ENCODE data around the gene NFATC3.

Gene NFATC3

DNA sequence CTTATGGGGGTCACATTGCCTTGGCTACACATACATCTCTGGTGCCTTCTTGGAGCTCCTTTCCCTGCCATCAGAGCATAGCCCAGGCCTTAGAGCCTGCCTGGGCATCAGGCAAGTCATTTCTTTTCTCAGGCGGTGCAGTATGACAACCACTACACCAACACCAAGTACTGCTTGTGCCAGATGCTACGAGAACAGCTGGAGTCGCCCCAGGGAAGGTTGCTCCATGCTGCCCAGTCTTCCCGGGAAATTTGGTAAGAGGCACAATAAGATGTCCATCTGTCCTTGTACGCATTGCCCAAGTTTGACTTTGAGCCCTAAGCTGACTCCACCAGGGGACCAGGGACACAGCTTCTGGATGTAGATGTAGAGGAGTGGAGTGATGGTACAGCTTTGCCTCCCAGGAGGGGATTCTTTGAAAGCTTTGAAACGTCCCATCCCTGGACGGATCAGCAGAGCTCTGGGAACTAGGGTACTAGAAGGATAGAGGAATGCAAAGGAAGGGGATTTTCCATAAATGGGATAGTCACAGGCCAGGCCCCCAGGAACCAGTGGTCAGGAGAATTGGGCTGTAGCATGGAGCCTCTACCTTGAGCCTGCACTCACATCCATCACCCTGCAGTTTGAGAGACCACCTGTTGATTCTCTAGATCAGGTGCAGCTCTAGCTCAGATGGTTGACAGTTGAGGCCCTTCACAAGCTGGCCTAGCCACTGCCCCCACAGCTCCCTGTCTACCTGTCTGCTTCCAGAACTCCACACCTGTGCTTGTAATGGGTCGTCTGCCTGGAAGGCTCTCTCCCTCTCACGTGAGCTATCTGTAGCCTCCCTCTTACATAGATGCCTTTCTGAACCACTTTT is 11.0 kb upstream of the NFATC3 start:
- no peak for DNase-seq

- peak; percentile 42 for DNase-seq
These were observed 10.2 kb upstream of the NFATC3 start for GRCh38 chr16:68074850-68075555.

- no peak for DNase-seq
These were observed 9.2 kb upstream of the NFATC3 start for GRCh38 chr16:68075980-68076379.

DNA sequence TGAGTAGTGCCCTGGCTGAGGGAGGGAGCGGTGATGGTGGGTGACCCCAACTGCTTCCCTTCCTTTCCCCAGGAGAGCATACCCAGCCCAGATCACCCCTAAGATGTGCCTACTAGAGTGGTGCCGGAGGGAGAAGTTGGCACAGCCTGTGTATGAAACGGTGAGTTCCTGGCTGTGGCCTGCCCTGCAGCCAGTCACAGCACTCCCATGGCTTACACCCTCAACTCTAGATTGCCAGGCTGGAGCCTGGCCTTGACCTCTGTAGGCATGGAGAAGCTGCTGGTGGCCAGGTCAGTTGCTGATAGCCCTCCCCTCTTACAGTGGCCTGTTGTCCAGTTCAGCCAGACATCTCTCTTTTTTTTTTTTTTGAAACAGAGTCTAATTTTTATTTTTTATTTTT is 8.6 kb upstream of the NFATC3 start:
- DNase-seq, result no peak

DNA sequence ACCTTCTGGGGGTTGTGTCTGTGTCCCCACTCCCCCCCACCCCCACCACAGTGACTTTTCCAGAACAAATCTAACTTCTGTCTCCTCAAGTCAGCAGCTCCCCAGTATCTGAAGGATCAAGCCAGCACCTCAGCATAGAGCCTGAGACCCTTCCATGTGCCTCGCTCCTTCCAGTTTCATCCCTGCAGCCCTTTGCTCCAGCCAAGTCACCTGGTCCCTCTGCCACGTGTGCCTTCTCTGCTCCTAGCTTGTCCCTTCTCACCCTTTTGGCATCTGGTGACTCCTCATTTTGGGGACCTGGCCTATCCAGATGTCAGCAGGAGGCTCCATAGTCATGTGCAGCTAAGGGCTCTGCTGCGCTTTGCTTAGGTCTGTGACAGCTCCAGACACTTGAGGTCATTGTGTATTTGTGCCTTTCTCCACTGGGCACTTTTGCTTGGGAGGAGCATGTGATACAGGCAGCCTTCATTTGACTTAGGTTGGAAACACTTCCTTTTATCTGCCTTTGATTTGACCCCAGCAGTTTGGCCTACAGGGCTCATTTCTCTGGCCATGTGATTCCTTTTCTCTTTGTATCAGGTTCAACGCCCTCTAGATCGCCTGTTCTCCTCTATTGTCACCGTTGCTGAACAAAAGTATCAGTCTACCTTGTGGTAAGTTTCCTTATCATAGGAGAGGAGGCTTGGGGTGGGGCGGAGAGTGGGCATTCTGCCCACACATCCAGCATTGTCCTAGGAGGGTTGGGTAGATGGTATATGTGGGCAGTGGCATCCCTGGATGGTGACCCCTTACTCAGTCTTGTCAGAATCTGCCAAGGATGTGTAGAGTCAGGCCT is 7.1 kb upstream of the NFATC3 start:
- no peak for DNase-seq

DNA sequence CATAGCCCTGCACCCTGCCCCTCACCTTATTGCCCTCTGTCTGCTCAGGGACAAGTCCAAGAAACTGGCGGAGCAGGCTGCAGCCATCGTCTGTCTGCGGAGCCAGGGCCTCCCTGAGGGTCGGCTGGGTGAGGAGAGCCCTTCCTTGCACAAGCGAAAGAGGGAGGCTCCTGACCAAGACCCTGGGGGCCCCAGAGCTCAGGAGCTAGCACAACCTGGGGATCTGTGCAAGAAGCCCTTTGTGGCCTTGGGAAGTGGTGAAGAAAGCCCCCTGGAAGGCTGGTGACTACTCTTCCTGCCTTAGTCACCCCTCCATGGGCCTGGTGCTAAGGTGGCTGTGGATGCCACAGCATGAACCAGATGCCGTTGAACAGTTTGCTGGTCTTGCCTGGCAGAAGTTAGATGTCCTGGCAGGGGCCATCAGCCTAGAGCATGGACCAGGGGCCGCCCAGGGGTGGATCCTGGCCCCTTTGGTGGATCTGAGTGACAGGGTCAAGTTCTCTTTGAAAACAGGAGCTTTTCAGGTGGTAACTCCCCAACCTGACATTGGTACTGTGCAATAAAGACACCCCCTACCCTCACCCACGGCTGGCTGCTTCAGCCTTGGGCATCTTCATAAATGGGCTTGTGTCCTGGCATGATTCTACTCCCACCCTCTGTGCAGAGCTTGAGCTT is 6.3 kb upstream of the NFATC3 start:
- DNase-seq, result no peak

- no peak for DNase-seq
These were observed 5.9 kb upstream of the NFATC3 start for GRCh38 chr16:68079376-68079625.

DNA sequence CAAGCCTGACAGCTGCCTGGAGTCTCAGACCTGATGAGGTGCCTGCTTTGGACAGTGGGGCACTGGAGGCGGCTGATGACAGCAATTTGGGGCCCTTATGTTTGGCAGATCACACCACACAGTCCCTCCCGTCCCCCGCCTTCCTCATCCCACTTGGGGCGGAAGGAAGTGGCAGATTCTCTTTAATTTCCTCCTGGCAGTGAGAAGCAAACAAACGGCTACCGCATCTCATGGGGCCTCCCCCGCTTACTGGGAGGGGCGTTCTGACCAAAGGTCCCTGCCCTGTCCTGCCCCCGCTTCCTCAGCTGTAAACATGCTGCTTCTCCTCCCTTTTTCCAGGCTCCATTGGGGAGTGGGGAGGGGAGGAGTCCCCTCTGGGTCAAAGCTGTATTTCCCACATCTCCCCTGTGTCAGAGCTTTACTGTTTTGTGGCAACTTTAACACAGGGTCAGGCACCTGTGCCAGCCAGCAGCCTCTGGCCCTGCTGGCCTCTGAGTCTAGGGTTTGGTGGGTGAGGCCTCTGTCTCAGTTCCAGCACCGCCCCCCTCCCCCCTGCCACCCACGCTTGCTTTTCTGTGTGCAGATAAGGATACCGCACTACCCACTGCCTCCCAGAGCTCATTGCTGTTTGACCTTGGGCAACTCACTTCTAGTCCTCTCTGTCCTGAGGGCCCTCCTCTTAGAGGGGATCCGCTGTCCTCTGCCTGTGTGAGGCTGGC is 5.4 kb upstream of the NFATC3 start:
- DNase-seq, result peak; percentile 61

- DNase-seq, result peak; percentile 15
These were observed 3.1 kb upstream of the NFATC3 start for GRCh38 chr16:68081861-68082628.

DNA sequence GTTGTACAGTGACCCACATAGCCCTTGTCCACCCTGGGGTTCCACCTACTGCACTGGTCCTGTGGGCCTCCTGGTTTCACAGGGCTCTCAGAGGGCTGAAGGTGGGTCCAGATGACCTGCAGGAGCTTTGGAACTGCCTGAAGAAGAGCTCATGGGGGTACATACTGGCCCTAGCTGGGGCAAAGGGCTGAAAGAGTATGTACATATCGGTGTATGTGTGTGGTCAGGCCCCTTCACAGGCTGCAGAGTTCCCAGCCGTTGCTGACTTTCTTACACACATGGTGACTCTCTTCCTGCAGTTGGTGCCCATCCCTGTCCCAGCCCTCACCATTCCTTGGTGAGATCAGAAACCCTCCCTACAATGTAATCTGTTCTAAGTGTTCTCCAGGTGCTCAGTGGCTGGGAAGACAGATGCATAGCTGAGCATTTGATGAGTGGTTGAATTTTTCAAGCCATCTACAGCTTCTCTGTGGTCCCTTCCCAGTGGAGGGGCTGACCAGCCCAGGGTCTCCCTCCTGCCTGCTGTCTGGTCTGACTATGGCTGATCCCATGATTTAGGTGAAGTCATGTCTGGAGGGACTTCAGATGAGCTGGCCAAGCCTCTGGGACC is 2.4 kb upstream of the NFATC3 start:
- DNase-seq, result peak; percentile 16

- peak; percentile 13 for DNase-seq
These were observed 1.9 kb upstream of the NFATC3 start for GRCh38 chr16:68083239-68083781.

DNA sequence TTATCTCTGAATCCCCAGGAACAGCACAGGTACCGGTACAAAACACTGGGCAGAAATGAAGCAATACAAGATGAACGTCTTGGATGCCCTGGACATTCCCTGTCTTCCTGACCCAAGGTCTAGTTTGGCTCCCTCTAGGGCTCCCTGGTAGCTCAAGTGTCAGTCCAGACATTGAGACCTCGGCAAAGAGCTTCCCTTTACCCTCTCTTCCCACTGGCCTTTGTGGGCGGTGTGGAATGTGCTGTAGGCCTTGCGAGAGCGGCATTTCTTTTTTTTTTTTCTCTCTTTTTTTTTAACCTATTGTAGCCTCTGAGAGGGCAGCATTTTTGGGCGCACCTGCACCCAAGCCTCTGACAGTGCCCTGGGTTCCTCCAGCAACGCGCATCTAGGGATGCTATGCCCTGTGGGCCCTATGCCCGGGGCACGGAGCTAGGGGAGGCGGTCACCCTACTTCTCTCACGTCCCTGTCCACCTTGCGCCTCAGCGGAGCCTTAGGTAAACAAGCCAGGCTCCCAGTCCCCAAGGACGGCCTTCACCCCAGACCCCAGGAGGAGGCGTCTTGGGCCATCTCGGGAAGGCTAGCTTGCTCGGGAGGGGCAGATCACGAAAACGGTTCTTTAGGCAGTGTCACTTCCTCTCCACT is 1.2 kb upstream of the NFATC3 start:
- no peak for DNase-seq

GRCh38 chr16:68084504-68085258 is 489 bp upstream of the NFATC3 start:
- peak; percentile 84 for DNase-seq

DNA sequence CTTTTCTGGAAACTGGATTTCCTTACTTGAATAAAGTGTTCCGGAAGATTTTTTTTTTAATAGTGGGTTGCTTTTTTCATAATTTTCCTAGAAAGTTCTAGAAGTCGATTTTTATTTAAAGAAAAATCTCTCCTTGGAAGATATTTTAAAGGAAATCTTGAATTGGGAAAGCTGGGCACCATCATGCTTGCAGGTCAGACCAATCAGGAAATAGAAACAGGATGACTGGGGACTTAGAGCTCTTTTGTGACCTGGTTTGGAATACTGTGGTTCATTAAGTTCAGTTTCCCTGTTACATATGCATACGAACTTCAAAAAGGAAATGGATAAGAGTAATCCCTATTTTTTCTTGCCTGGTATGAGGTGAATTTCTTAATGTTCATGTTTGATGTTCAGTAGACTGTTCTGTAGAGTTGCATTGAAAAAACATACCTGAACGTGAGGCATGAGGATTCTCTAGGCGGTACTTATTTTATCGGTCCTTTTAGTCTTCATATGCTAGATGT is 1.2 kb downstream of the NFATC3 start:
- DNase-seq, result no peak

- DNase-seq, result no peak
These were observed 1.7 kb downstream of the NFATC3 start for GRCh38 chr16:68086860-68087268.

DNA sequence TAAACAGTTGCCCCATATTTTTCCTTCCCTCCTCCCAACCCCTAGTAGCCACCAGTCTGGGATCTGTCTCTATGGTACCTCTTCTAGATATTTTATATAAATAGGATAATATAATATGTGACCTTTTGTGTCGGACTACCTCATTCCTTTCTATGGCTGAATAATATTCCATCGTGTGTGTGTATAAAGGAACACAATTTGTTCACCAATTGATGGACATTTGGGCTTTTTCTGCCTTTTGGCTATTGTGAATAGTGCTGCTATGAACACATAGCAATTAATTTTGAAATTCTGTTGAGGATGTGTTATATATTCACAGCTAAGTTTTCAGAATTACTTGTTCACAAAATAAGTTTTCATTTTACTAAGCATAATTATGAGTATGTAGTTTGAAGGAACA is 2.5 kb downstream of the NFATC3 start:
- no peak for DNase-seq

DNA sequence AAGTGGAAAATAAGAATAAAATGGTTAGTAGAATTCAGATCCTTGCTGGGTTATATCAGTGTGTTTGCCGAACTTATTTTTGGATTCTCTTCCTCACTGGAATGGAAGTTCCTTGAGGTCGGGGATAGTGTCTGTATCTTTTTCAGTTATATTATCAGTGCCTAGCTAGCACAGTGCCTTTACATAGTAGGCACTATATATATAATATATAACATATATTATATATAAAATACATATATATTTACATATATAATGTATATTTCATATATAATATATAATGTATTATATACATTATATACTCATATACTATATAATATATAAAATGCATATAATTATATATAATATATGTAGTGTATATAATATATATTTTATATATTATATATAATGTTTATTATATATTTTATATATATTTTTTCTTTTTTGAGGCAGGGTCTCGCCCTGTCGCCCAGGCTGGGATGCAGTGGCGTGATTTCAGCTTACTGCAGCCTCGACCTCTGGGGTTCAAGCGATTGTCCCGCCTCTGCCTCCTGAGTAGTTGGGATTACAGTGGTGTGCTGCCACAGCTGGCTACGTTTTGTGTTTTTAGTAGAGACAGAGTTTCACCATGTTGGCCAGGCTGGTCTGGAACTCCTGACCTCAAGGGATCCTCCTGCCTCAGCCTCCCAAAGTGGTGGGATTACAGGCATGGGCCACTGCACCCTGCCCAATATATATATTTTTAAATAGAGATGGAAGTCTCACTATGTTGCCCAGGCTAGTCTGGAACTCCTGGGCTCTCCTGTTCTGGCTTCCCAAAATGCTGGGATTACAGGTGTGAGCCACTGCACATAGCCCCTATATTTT is 3.2 kb downstream of the NFATC3 start:
- DNase-seq, result no peak

- no peak for DNase-seq
These were observed 3.9 kb downstream of the NFATC3 start for GRCh38 chr16:68089067-68089466.
